ENCODE measurements around the gene MKI67.
"Not testable (repeated sequence)": the region's sequence is repeated elsewhere in the genome, so short reads cannot be mapped to it uniquely, and the experiment has no call there.

Gene MKI67, protein sequence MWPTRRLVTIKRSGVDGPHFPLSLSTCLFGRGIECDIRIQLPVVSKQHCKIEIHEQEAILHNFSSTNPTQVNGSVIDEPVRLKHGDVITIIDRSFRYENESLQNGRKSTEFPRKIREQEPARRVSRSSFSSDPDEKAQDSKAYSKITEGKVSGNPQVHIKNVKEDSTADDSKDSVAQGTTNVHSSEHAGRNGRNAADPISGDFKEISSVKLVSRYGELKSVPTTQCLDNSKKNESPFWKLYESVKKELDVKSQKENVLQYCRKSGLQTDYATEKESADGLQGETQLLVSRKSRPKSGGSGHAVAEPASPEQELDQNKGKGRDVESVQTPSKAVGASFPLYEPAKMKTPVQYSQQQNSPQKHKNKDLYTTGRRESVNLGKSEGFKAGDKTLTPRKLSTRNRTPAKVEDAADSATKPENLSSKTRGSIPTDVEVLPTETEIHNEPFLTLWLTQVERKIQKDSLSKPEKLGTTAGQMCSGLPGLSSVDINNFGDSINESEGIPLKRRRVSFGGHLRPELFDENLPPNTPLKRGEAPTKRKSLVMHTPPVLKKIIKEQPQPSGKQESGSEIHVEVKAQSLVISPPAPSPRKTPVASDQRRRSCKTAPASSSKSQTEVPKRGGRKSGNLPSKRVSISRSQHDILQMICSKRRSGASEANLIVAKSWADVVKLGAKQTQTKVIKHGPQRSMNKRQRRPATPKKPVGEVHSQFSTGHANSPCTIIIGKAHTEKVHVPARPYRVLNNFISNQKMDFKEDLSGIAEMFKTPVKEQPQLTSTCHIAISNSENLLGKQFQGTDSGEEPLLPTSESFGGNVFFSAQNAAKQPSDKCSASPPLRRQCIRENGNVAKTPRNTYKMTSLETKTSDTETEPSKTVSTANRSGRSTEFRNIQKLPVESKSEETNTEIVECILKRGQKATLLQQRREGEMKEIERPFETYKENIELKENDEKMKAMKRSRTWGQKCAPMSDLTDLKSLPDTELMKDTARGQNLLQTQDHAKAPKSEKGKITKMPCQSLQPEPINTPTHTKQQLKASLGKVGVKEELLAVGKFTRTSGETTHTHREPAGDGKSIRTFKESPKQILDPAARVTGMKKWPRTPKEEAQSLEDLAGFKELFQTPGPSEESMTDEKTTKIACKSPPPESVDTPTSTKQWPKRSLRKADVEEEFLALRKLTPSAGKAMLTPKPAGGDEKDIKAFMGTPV (N-terminal part only)

GRCh38 chr10:128125944-128126764 lies at the start of gene MKI67:
MKI67 (minus strand) TSS chr10:128126423; CDS start chr10:128125667, 756 bp downstream.
- DNase-seq = peak; percentile 91

DNA sequence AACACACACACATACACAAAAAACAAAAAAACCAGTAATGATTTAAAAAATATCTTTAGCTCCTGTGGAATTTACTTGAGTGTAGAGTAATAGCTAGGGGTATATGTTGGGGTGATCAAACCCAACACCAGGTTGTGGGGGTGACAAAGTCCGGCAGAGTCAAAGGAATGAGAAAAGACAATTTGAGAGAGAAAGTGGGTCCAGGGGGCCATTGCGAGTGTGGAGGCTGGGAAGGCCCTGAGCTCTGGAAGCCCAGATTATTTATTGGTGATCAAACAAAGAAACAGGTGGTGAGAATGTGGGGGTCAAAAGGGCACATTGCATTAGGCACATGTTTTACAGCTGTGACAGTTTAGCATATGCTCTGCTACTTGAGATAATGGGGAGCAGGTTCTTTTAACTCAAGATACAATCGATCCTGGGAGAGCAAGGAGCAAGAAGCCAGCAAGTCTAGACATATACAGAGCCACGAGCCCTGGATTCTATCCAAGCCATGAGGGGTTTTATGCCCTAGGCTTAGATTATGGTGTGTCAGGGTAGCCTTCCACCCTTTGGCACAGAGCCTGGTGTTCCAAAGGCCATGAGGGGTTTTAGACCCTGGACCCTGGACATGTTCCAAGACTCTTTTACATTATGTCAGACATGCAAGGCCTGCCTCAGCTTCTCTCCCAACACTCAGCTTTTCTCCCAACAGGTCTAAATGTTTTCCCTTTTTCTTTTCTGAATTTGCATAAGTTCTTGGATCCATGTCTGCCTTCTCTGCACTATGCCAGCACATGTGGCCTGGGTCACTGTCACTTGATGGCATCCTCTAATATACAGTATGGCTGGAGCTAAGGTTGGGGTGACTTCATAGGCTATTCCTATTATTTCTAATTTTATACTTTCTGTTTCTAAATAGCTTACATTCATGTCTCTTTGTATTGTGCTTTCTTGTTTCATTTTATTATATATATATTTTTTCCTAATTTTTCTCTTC lies 48.6 kb upstream of the MKI67 start:
- DNase-seq = no peak

GRCh38 chr10:128173386-128173785 lies 47.2 kb upstream of the MKI67 start:
- DNase-seq = no peak

DNA sequence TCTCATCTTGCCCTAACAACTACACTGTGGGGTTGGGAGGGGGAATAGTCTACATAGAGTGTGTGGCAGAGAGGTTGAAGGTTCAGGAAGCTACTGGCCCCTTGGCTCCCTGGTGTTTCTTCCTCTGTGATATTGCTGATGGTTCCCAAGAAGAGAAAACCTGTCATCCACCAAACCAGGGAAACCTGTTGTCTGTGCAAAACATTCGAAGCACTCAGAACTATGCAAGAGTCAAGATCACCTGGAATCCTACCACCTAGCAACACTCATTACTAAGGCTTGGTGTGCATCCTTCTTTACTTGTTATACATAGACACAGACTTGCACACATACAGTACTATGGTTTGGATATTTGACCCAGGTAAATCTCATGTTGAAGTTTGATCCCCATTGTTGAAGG lies 46.5 kb upstream of the MKI67 start:
- DNase-seq = no peak

DNA sequence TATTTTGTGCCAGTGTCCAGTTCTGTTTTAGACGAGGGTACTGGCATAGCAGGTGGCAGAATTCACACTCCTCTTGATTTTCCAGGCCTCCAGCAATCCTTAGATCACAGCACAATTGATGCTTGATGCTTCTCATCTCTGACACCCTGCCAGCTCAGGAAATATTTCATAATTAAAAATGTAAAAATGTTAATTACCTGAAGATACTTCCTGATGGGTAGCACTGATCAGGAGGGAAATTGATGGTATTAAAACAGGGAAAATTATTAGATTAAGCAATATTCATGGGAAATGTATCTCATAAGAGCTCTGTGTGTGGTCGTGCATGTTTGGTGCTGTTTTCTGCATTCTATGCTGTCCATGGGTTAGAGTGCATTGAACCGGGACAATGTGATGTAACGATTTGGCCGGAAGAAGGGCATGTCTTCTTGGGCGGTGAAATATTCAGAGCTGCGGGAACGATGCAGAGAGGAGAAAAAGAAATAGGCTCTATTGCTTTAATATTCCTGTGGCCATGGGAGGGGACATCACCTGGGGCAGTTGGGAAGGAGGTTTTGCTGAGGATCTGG lies 43.7 kb upstream of the MKI67 start:
- DNase-seq = no peak

DNA sequence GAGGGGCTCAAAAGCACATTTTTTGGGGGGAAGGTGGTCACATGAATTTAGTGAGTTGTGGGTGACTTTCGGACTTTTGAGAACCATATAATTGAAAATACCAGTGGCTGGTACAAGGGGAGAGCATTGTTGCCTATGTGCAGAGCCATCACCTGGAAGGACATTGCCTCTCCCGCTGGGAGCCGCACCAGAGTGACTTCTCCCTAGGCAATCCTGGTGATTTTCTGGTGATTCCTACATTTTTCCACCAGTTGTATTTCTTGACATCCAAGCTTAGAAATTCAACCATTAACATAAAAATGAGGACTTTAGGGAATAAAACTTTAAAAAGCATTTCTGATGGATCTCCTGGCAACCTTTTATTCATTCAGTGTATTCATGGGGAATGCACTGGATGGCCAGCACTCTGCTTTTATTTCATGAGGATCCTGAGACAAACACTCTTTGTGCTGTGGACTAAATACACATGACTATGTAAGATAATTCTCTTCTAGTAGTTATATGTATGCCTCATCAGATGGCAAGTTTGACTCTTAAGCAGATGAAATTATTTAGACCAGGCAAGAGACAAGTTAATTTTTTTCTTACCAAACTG lies 41.8 kb upstream of the MKI67 start:
- no peak for DNase-seq

GRCh38 chr10:128167123-128167522 lies 40.9 kb upstream of the MKI67 start:
- DNase-seq = not testable (repeated sequence)

DNA sequence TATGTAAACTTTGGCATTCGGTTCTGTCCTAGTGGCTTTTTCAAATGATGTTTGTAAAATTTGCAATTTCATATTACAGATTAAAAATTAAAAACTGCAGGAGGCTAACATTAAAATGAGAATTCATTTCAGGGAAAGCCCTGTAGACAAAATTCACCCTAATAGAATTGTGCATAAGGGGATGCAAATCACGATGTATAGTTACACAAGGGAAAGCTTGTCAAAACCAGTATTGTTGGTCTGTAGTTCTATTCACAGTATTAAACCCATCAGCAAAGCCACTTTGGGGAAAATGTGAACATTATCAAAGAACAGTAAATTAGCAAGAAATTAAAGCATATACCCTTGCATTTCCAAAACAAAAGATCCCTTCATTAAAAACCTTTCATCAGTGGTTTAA lies 39.9 kb upstream of the MKI67 start:
- no peak for DNase-seq

- no peak for DNase-seq
Observed at GRCh38 chr10:128165536-128165935, 39.3 kb upstream of the MKI67 start.

DNA sequence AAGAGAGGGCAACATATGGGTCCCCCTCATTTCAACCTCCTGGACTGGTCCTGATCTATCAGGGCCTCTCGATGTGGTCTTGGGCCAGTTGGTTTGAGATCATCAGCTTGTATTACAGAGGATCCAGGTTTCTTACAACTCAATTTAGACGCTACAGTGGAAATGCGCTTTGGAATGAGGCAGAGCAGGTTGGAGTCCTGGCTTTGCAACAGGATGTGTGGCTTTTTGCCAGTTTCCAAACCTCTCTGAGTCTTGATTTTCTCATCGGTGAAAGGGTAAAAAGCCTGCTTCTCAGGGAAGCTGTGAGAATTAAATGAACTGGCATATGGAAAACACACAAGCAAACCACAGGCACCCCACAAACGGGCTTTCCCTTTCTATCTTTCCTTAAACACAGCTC lies 37.5 kb upstream of the MKI67 start:
- DNase-seq = no peak

- DNase-seq = no peak
Observed at GRCh38 chr10:128161031-128161430, 34.8 kb upstream of the MKI67 start.

GRCh38 chr10:128160297-128160711 lies 34.1 kb upstream of the MKI67 start:
- DNase-seq = no peak

- no peak for DNase-seq
Observed at GRCh38 chr10:128158021-128158795, 32.0 kb upstream of the MKI67 start.

DNA sequence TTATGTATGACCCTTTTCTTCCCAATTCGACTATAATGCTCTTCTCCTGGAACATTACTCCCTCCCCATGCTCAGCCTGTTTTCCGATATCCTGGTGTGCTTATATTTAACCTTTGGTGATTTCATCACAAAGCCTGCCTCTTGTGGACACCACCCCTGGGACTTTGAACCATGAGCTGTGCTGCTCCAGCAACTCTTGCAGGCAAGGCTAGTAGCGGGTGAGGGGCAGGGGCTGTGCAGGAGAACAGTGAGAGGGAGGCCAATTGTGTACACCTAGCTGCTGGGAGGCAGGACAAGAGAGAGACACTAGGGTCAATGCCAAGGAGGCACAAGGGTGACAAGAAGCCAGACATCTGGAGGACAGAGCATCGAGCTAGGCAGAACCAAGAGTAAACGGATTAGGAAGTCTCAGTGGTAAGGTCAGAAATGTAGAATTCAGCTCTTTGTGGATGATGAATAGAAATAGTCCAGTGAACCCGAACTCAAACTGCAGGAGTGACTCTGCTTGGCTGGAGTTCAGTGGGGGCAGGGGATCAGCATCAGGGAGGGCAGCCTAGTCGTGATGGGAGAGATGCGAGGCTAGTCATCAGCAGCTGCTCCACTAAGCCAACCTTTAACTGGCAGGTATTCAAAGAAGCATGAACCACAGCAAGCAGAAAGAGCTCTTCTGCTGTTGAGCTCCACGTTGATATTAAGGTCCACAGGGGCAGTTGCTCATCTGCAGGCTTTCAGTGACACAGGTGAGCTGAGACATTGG lies 31.0 kb upstream of the MKI67 start:
- DNase-seq = no peak

DNA sequence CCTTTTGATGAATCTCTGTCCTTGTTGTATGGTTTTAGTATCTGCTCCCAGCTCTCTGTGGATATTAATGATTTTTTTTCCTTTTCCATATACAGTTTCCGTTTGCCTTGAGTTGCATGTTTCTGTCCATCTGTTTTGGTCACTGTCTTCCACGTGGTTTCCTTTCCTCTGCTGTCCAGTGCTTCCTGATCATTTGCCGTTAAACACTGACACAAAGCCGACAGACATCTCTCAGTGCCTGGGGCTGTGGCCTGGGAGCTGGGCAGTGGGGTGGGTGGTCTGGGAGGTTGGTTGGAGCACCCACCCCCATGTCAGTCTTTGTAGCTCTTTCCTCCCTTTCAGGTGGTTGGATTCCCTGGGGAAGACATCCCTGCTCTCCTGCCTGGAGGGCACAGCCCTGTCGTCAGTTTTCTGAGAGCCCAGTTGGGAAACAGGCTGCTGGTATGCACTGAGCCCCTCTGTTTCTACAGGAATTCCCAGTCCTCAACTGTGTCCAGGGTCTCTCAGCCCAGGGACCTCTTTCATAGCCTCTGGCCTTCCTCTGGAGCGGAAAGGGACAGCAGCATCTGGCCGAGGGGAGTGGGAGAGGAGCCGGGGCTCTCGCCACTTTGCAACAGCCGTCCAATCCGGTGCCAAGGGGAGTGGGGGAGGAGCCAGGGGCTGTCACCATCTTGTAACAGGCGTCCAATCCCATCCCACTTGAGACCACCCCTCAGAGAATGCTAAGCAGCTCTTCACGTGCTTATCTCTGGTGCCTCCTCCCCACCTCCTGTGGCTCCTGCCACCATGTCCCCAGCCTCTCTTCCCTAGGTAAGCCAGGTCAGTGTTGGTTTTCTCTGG lies 26.7 kb upstream of the MKI67 start:
- no peak for DNase-seq

- DNase-seq = no peak
Observed at GRCh38 chr10:128151031-128151430, 24.8 kb upstream of the MKI67 start.

DNA sequence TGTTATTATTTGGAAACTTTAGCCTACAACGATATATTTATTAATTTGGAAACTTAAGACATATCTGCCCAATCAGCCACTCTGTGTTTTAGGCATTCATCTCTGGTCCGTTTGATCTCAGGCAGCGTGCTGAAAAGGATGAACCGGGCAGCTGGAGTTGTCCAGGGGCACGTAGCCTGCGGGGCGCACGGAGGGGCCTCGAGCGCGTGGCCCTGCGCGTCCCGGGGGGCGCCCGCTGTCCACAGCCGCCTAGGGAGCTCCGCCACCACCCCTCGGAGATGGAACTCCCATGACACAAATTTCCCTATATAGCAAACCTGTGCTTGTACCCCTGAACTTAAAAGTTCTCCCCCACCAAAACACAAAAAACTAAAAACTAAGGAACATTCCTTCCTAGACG lies 24.3 kb upstream of the MKI67 start:
- no peak for DNase-seq

DNA sequence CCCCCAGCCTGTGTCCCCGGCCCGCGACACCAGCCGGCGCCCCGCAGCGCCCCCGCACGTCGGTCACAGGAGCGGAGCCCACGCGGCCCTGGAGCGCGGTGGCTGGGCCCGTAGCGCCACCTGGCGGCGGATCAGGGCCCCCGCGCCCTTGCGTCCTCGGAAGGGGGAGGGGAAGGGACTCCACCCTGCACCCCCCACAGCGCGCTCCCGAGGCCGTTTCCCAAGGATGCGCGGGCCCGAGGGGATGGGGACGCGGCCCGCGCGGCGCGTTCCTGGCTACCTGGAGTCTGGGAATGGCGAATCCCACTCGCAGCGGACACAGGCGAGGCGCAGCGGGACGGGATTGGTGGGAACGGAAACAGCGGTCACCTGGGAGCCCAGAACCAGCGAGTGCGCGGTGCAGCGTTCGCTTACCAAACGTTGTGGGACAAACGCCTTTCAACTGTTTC lies 23.8 kb upstream of the MKI67 start:
- DNase-seq = peak; percentile 82

Measured in right forelimb (tissue), 1 donor.